HG03558 (cell line): ENCODE results near the gene TRAF3IP1.

Source experiments
- ATAC-seq: cut with Tn5 transposase; IDR thresholded peaks from one replicate; pipeline ENCODE4 v1.9.1; 2021; ENCODE audit warnings: moderate number of reproducible peaks; ENCODE audit not compliant: unreplicated experiment; ENCODE audit errors: extremely low read depth

TRAF3IP1 gene

GRCh38 chr2:238287737-238288649, 32.3 kb upstream of the TRAF3IP1 start, which contains the start of gene PER2:
PER2 (minus strand) TSS chr2:238288610; CDS start chr2:238277936, 10,674 bp downstream.
- peak; percentile 9 for ATAC-seq

- ATAC-seq: peak; percentile 81
Measured at GRCh38 chr2:238288650-238289573, 31.4 kb upstream of the TRAF3IP1 start.

DNA sequence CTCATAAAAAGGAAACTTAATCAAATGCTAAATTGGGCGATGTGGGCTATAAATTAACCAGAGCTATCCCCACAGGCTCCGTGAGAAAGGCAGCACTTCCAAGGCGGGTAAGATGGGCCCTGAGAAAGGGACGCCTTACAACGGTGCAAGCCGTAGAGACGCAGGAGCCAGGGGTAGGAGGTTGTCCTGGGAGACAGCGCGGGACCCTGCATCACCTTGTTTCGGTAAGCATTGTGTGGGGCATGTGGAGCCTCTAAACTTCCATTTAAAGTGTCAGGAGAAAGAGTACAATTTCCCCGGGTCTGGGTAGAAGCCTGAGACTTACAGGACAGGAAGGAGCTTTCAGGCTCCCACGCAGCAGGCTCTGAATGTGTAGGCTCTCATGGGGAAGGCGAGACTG, 30.7 kb upstream of the TRAF3IP1 start:
- no peak for ATAC-seq

GRCh38 chr2:238290091-238290509, 30.2 kb upstream of the TRAF3IP1 start:
- ATAC-seq: no peak

DNA sequence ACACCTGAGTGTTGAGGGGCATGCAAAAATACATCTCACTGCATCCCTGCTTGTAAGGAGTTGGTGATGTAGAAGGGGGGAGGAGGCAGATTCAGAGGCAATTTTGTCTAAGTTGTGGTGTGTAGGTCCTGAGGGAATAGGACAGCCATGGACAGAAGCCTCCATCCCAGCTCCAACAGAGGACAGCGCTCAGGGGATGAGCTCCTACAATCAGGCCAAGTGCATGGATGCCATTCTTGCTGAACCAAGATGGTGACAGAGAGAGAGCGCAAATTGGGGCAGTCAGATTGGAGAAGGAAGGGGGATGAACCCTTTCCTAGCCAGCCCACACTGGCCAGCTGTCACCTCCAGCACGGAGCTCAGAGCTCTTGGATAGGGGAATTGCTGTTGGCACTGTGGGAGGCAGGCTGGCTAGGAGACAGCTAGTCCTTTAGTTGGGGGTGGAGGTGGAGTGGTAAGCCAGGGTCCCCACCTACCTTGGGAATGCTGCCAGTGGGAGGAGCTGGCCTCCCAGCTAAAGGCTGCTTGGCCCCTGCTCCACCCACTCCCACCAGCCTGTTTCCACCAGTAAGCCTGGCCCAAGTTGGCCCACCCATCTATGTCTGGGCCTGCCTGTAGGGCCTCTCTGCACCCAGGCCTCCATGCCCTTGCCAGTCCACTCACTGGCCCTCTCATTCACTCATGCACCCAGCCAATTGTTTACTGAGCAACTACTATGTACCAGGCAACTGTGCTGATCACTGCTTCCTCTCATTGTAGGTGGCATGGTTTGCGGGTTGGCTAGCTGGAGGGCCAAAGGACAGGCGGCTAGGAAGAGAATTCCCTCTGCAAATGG, 29.4 kb upstream of the TRAF3IP1 start:
- no peak for ATAC-seq

- ATAC-seq: no peak
Measured at GRCh38 chr2:238291550-238292281, 28.6 kb upstream of the TRAF3IP1 start.

DNA sequence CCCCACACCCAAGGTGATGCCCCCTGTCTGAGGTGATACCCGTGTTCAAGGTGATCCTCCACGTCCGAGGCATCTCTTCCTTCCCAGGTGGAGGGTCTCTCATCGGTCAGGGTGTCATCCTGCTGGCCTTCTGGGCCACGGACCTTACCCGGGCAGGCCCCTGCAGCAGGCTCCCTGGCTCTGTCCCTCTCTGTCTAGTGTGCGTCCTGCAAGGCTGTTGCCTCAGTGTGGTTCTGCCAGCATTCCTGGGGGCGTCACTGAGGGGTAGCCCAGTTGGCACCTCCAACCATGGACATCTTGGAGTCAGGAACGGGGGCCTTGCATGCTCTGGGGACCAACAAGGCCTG, 26.3 kb upstream of the TRAF3IP1 start:
- no peak for ATAC-seq

DNA sequence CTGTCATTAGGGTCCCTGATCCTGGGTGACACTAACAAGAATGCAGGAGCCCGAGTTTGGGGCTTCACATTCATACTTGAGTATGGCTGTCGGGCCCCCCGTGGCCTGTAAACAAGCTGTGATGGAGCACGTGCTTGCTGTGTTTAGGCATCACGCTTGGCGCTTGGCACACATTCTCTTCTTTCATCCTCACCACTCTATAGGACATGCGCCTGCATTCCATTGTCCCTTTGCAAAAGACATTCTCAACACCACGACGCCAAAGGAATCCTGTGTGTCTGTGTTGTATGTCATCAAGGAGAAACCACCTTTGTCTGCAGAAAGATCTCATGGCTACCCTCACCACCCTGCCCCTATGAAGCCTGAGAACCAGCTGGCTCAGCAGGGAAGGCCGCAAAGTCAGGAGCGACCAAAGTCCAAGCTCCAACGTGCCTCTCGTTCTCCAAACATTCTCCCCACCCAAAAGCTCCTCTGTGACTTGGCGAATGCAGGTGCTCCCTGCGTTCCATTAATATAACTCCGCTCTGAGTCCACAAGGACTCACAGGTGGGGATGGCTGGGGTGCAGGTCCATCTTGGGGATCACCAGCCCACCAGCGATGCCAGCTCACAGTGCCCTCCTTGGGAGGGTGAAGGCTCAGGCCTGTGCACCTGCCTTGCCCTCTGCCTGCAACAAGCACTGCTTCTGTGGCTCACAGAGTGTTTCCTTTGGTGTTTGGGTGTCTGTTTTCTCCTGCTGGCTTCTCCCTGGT, 25.8 kb upstream of the TRAF3IP1 start:
- no peak for ATAC-seq

GRCh38 chr2:238295144-238296112, 24.9 kb upstream of the TRAF3IP1 start:
- ATAC-seq: no peak

GRCh38 chr2:238296638-238297457, 23.5 kb upstream of the TRAF3IP1 start:
- no peak for ATAC-seq

- no peak for ATAC-seq
Measured at GRCh38 chr2:238299803-238300202, 20.5 kb upstream of the TRAF3IP1 start.

GRCh38 chr2:238302087-238302486, 18.2 kb upstream of the TRAF3IP1 start:
- no peak for ATAC-seq

DNA sequence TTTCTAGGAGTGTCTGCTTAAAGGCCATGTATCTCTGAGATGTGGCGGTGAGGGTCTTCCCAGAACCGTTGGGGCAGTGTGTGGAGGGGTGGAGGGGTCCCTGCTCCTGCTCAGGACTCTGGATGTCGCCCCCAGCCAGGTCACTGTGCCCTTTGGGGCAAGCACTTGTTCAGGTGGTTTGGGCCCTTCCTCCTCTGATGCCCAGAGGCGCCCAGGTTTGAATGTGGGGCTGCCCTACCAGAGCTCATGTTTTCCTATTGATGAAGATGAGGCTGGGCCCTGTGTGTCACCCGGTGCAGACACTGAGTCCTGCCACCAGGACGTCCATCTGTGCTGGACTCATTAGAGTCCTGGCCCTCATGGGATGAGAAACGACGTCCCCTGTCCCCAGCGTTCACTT, 17.6 kb upstream of the TRAF3IP1 start:
- no peak for ATAC-seq

- no peak for ATAC-seq
Measured at GRCh38 chr2:238304116-238304515, 16.2 kb upstream of the TRAF3IP1 start.

GRCh38 chr2:238305092-238305862, 15.0 kb upstream of the TRAF3IP1 start:
- no peak for ATAC-seq
